Naive B cell (primary cell): ENCODE measurements around the gene CIC. TPM values are rescaled to one million over a fixed set of nuclear protein-coding genes. Genes with fewer than 3 reads are reported as not detected.

Experiments used
- ATAC-seq, 2 donors: fragments of 150-1000 bp; cut with Tn5 transposase; 2 replicates each; pipeline ENCODE4 v1.10.0; 2021; ENCODE audit warnings: low read depth in 2 of 2, mild to moderate bottlenecking in 2 of 2, moderate library complexity in 2 of 2
- DNase-seq: peaks from one replicate; pipeline ENCODE4 v3.0.0; 2022
- H3K27ac Mint-ChIP-seq, 6 donors: one replicate each; pipeline ENCODE4 v1.8.0; 2020 to 2022; ENCODE audit warnings: mild to moderate bottlenecking in 6 of 6, mixed read lengths in 6 of 6, moderate library complexity in 5 of 6, inconsistent platforms in 2 of 6
- H3K27me3 Mint-ChIP-seq, 3 donors: one replicate each; pipeline ENCODE4 v1.8.0; 2021 to 2022; ENCODE audit warnings: mixed read lengths in 3 of 3, mild to moderate bottlenecking in 1 of 3
- H3K36me3 Mint-ChIP-seq, 2 donors: one replicate each; pipeline ENCODE4 v1.8.0; 2020 to 2022; ENCODE audit warnings: mixed read lengths in 2 of 2, inconsistent platforms in 1 of 2, mild to moderate bottlenecking in 1 of 2
- H3K4me1 Mint-ChIP-seq, 3 donors: one replicate each; pipeline ENCODE4 v1.8.0; 2020 to 2022; ENCODE audit warnings: mixed read lengths in 3 of 3, inconsistent platforms in 1 of 3, mild to moderate bottlenecking in 1 of 3, moderate library complexity in 1 of 3
- H3K4me3 Mint-ChIP-seq, 8 donors: one replicate each; pipeline ENCODE4 v1.8.0; 2020 to 2022; ENCODE audit warnings: mild to moderate bottlenecking in 8 of 8, mixed read lengths in 8 of 8, moderate library complexity in 8 of 8, inconsistent platforms in 2 of 8
- H3K9me3 Mint-ChIP-seq, 7 donors: one replicate each; pipeline ENCODE4 v1.8.0; 2020 to 2022; ENCODE audit warnings: mixed read lengths in 7 of 7, mild to moderate bottlenecking in 5 of 7, inconsistent platforms in 2 of 7, moderate library complexity in 1 of 7
- polyA plus RNA-seq, 6 donors: library from polyadenylated mRNA; unstranded; fragments of 300-500 nt; fragmentation: Illumina TruSeq; gene quantifications; one replicate each; pipeline ENCODE4 v1.2.3, GENCODE V29; 2021; ENCODE audit warnings: low read depth in 6 of 6

The CIC gene
- 1 to 10 TPM in 5 of 6 donors, under 1 TPM in 1; 0.05 to 5.3 (median 2.1) TPM for polyA plus RNA-seq

DNA sequence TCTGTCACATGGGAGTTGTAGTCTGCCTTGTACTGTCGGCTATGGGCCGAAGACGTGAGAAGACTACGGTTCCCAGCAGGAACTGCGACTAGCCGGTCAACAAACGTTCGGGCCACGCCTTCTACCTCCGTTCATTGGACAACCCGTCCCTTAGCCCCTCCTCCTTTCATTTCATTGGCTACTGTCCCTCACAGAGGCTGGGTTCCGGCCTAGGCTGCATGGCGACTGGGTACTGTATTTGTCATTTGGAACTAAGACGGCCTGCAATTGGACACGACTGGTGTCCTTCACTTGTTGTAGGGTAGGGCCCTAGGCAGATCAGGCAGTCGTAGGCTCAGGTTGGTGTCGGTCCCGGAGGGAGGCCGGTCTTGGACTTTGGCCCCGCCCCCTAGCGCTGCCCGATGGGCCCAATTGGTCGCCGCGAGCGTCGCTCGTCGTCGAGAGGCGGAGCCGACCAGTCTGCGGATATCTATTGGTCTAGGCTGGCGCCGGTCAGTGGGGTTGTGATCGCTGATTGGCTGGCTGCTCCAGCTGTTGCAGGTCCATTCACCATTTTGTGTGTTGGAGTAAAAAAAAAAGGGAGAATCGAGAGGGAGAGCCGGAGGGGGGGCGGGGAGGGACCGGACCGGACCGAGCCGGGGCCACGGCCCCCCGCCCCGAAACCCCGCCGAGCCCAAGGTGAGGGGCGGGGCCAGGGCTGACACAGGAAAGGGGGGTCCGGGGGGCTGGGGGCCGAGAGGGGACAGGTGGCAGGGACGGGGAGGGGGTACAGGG is at the start of gene CIC:
Gene CIC, plus strand, starts transcription at position 549 of the 774 bp plus-strand sequence. CDS start 2,532 bp downstream, outside the sequence.
- peak; percentile 72 to 79 for ATAC-seq
- Mint-ChIP-seq H3K27ac (peak within 1 kb of the TSS in 5 of 6 donors; percentile 96 to 98 (median 97)), H3K4me3 (peak within 1 kb of the TSS in 4 of 8 donors; percentile 90 to 95 (median 92)), H3K4me1 (peaks cover 8 to 21% (median 14%) of the 10 kb centered on the region in 3 donors), H3K9me3 (no peaks in the 10 kb centered on the region), H3K27me3 (no peaks in the 10 kb centered on the region), H3K36me3 (no peaks in the 10 kb centered on the region)
- DNase-seq = peak; percentile 99

DNA sequence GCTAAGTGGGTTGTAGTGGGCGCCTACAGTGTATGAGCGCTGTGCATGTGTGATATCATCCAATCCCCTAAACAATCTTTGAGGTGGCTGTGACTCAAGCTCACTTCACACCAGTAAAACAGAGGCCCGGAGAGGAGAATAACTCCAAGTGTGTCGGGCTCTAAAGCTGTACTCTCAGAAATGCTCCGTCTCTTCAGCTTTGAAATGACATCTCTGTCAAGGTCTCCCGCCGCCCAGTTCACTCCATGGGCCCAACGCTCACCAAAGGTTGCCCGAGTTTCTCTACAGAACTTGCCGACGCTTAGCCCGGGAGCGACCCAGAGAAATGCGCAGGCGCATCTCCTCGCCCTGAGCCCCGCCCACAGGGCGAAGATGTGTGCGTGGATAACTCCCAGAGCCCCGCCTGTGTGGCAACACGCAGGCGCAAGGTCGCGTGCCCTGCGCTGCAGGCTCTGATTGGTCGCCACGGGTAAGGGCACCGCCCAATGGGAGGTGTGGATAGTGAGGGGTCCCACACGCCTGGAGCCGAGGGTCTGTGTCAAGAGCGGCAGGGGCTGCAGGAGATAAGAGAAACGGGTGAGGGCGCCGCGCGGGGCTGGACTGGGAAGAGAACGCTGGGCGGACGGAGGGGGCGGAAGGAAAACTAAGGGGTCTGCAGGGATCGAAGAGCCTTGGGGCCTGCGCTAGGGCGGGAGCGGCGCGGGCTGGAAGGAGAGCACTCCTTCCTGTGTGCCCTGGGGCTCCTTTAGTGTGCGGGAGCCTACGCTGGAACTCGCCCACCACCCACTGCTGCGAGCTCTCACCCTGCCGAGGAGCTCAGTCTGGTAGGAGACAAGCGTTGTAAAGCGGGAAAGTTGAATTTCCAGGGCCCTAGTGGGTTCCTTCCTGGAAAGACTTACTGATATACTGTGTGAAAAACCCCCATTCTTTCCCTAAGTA is 49.0 kb upstream of the CIC start, which contains the start of gene ZNF526:
Gene ZNF526, plus strand, starts transcription at position 501 of the 939 bp plus-strand sequence. CDS start 4,092 bp downstream, outside the sequence.
- peaks cover 52 to 63% (median 54%) of the 10 kb centered on the region in 3 donors for H3K4me1 Mint-ChIP-seq
- no peaks in the 10 kb centered on the region for H3K27me3 Mint-ChIP-seq
- peak within 1 kb of the TSS; percentile 93 to 99 (median 96) for H3K27ac Mint-ChIP-seq
- ATAC-seq (peak; percentile 75 to 78), DNase-seq (peak; percentile 96)
- H3K36me3 Mint-ChIP-seq = peaks cover 0 to 13% of the 10 kb centered on the region in 2 donors
- peak within 1 kb of the TSS; percentile 93 to 100 (median 99) for H3K4me3 Mint-ChIP-seq
- H3K9me3 Mint-ChIP-seq = no peaks in the 10 kb centered on the region

DNA sequence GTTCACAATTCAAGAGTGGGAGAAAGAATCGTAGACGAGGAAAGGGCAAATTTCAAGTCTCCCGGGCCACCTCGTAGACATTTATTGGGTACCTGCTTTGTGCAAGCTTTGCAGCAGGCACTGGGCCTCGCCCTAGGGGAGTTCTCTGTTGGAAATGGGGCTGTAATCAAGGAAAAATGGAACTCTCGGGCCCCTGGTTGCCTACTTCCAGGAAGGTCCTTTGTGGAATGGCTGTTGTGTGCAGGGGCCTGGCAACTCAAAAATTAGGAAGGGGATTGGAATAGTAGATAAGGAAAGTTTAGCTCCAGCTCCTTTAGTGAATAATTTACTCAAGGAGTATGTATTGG is 48.3 kb upstream of the CIC start:
- H3K4me3 Mint-ChIP-seq = peak overlapping the region; percentile 93 to 100 (median 99)
- H3K9me3 Mint-ChIP-seq = no peaks in the 10 kb centered on the region
- H3K27me3 Mint-ChIP-seq = no peaks in the 10 kb centered on the region
- H3K27ac Mint-ChIP-seq = peak overlapping the region in 5 of 6 donors; percentile 72 to 99 (median 93)
- peaks cover 0 to 12% of the 10 kb centered on the region in 2 donors for H3K36me3 Mint-ChIP-seq
- no peak for ATAC-seq
- peaks cover 46 to 57% (median 48%) of the 10 kb centered on the region in 3 donors for H3K4me1 Mint-ChIP-seq
- no peak for DNase-seq

DNA sequence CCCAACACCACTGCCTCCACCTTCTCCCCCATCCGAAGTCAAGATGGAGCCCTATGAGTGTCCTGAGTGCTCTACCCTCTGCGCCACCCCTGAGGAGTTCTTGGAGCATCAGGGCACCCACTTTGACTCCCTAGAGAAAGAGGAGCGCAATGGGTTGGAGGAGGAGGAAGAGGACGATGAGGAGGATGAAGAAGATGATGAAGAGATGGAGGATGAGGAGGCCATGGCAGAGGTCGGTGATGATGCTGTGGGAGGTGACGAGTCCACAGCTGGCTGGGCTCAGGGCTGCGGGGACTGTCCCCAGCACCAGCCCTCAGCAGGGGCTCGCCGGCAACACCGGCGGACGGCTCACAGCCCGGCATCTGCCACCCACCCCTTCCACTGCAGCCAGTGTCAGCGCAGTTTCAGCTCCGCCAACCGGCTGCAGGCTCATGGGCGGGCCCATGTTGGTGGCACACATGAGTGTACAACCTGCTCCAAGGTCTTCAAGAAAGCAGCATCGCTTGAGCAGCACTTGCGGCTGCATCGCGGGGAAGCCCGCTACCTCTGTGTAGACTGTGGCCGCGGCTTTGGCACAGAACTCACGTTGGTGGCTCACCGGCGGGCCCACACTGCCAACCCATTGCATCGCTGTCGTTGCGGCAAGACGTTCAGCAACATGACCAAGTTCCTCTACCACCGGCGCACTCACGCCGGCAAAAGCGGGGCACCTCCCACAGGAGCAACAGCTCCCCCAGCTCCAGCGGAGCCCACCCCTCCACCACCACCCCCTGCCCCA is 43.9 kb upstream of the CIC start:
- DNase-seq (no peak), ATAC-seq (no peak)
- peaks cover 19 to 46% (median 44%) of the 10 kb centered on the region in 3 donors for H3K4me1 Mint-ChIP-seq
- H3K36me3 Mint-ChIP-seq = peaks cover 0 to 8% of the 10 kb centered on the region in 2 donors
- no peak overlapping the region for H3K4me3 Mint-ChIP-seq
- H3K9me3 Mint-ChIP-seq = no peaks in the 10 kb centered on the region
- H3K27ac Mint-ChIP-seq = no peak overlapping the region
- no peaks in the 10 kb centered on the region for H3K27me3 Mint-ChIP-seq

DNA sequence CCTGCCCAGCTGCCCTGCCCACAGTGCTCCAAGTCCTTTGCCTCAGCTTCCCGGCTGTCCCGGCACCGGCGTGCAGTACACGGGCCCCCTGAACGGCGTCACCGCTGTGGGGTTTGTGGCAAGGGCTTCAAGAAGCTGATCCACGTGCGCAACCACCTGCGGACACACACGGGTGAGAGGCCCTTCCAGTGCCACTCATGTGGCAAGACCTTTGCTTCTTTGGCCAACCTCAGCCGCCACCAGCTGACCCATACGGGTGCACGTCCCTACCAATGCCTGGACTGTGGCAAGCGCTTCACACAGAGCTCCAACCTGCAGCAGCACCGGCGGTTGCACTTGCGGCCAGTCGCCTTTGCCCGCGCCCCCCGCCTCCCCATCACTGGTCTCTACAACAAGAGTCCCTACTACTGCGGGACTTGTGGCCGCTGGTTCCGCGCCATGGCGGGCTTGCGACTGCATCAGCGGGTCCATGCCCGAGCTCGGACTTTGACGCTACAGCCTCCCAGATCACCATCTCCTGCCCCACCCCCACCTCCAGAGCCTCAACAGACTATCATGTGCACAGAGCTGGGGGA is 43.2 kb upstream of the CIC start:
- no peak for DNase-seq
- Mint-ChIP-seq H3K4me3 (no peak overlapping the region), H3K9me3 (no peaks in the 10 kb centered on the region), H3K27me3 (no peaks in the 10 kb centered on the region), H3K27ac (peak overlapping the region in 1 of 6 donors; percentile 38), H3K36me3 (peaks cover 0 to 8% of the 10 kb centered on the region in 2 donors), H3K4me1 (peaks cover 14 to 39% (median 38%) of the 10 kb centered on the region in 3 donors)
- no peak for ATAC-seq

DNA sequence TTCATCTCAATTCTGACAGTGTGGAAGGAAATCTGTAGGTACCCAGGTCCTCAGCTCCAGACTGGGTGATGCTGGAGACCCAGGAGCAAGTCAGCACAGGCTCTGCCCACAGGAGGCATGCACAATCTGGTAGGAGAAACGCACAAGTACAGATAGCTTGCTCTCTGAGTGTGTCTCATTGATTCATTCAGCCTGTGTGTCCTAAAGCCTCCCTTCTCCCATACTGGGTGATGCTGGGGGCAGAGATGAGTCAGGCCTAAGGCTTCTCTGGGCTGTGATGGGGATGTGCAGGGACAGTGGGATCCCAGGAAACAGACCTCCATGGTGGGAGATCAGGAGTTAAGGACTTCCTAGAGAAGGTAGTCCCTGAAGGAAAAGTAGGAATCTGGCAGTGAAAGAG is 42.2 kb upstream of the CIC start:
- Mint-ChIP-seq H3K9me3 (no peaks in the 10 kb centered on the region), H3K27ac (peak overlapping the region in 2 of 6 donors; percentile 15 to 94), H3K36me3 (peaks cover 0 to 8% of the 10 kb centered on the region in 2 donors), H3K27me3 (no peaks in the 10 kb centered on the region), H3K4me1 (peaks cover 12 to 41% (median 35%) of the 10 kb centered on the region in 3 donors), H3K4me3 (peak overlapping the region in 2 of 8 donors; percentile 15 to 37)
- no peak for DNase-seq
- ATAC-seq = no peak

DNA sequence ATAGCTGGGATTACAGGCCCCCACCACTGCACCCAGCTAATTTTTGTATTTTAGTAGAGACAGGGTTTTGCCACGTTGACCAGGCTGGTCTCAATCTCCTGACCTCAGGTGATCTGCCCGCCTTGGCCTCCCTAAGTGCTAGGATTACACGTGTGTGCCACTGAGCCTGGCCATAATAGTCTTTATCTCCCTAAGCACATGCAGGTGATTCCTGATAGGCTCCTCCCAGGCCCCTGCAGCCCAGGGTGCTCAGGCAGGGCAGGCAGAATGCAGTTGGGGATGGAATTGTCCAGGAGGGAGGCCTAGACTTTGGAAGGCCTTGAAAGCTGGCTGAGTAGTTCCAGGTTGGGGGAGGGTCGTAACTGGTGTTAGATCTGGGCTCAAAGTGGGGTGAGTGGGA is 40.4 kb upstream of the CIC start:
- Mint-ChIP-seq H3K4me3 (no peak overlapping the region), H3K9me3 (no peaks in the 10 kb centered on the region), H3K27me3 (no peaks in the 10 kb centered on the region), H3K36me3 (peaks cover 0 to 11% of the 10 kb centered on the region in 2 donors), H3K4me1 (peaks cover 4 to 38% (median 27%) of the 10 kb centered on the region in 3 donors), H3K27ac (peak overlapping the region in 1 of 6 donors; percentile 50)
- ATAC-seq (no peak), DNase-seq (no peak)

DNA sequence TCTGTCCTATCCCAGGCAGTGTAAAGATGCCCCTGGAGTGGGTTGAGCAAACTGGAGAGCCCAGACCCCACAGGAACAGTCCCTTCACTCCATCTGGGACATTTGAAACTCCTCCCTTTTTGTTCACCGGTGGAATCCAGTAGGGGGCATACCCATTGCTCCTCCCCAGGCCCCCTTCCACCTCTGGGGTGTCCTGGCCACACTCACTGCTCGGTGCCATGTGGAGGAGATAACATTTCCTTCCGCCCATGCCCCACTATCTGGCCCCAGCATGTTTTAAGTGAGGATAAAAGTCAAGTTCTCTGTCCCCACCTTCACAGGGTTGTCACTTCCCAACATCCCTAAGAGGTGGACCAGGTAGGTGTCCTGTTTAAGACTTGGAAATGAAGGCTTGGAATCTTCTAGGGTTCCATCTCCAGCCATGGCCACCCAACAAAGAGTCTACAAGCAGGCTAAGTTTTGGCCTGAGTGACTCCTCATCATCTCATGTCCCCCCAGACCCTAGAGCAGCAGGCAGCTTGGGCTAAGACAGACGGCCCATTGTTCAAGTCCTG is 39.7 kb upstream of the CIC start:
- Mint-ChIP-seq H3K27me3 (no peaks in the 10 kb centered on the region), H3K4me3 (no peak overlapping the region), H3K9me3 (no peaks in the 10 kb centered on the region), H3K36me3 (peaks cover 0 to 15% of the 10 kb centered on the region in 2 donors), H3K4me1 (peaks cover 4 to 37% (median 32%) of the 10 kb centered on the region in 3 donors), H3K27ac (peak overlapping the region in 4 of 6 donors; percentile 9 to 79 (median 49))
- no peak for ATAC-seq
- DNase-seq = no peak

DNA sequence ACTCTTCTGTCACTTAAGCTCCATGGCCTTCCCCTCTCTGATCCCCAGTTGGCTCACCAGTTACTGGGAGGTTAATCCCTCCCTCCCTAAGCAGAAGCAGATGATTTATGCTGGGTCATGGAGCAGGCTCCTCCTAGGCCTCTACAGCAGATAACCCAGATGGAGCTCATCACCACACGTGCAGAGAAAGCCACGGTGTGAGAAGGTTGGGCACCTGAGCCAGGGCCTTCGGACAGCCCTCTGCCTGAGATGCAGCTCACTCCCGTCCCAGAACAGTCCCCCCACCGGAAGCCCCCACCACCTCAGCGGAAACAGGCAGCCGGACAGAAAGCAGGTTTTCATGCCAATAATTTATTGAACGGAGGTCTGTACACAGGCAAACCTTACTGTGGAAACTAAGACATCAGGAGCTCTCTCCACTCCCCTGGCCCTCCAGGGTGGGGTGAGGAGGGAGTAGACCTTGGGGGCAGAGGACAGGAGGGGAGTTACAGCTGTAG is 39.1 kb upstream of the CIC start:
- DNase-seq = no peak
- no peak for ATAC-seq
- H3K9me3 Mint-ChIP-seq = no peaks in the 10 kb centered on the region
- H3K4me3 Mint-ChIP-seq = no peak overlapping the region
- H3K36me3 Mint-ChIP-seq = peaks cover 0 to 11% of the 10 kb centered on the region in 2 donors
- peak overlapping the region in 3 of 6 donors; percentile 30 to 79 (median 62) for H3K27ac Mint-ChIP-seq
- no peaks in the 10 kb centered on the region for H3K27me3 Mint-ChIP-seq
- peaks cover 2 to 36% (median 32%) of the 10 kb centered on the region in 3 donors for H3K4me1 Mint-ChIP-seq

DNA sequence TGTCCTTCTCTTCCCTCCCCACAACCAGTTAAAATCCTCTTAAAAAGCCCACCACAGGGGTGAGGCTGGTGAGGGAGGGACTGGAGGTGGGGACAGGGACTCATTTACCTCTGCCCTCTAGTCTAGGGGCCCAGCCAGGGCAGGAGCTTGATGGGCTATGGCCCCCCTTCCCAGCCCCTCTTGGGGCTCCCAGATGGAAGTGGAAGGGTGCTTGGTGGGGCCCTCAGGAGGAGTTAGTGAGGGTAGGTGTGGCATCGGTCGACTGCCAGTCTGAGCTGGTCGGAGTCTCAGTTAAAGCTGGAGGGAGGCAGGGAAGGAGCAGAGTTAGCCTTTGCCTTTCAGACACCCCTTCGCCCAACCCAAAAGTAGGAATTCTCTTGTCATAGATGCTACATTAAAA is 38.5 kb upstream of the CIC start:
- no peak for DNase-seq
- H3K4me1 Mint-ChIP-seq = peaks cover 6 to 38% (median 36%) of the 10 kb centered on the region in 3 donors
- ATAC-seq = no peak
- H3K9me3 Mint-ChIP-seq = no peaks in the 10 kb centered on the region
- no peak overlapping the region for H3K4me3 Mint-ChIP-seq
- no peaks in the 10 kb centered on the region for H3K27me3 Mint-ChIP-seq
- H3K36me3 Mint-ChIP-seq = peaks cover 0 to 7% of the 10 kb centered on the region in 2 donors
- peak overlapping the region in 1 of 6 donors; percentile 33 for H3K27ac Mint-ChIP-seq

DNA sequence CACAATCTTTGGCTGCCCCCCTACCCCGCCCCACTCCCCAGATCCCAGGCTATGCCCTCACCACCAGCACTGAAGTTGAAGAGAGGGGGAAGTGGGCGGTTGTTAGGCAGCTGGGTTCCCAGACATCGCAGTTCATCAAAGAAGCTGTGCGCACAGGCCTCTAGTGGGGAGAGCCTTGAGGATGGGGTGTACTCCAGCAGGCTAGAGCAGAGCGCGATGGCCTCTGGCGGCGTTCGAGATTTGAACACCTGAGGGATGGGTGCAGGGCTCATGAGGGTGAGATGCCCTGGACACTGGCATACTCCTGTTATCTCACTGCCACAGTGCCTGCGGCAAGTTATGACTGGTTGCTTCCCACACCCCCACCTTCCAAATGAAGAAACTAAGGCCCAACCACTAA is 36.6 kb upstream of the CIC start:
- Mint-ChIP-seq H3K4me3 (no peak overlapping the region), H3K36me3 (peaks cover 0 to 7% of the 10 kb centered on the region in 2 donors), H3K27ac (peak overlapping the region in 2 of 6 donors; percentile 42 to 62), H3K27me3 (no peaks in the 10 kb centered on the region), H3K4me1 (peaks cover 11 to 41% (median 34%) of the 10 kb centered on the region in 3 donors), H3K9me3 (no peaks in the 10 kb centered on the region)
- DNase-seq (no peak), ATAC-seq (no peak)

DNA sequence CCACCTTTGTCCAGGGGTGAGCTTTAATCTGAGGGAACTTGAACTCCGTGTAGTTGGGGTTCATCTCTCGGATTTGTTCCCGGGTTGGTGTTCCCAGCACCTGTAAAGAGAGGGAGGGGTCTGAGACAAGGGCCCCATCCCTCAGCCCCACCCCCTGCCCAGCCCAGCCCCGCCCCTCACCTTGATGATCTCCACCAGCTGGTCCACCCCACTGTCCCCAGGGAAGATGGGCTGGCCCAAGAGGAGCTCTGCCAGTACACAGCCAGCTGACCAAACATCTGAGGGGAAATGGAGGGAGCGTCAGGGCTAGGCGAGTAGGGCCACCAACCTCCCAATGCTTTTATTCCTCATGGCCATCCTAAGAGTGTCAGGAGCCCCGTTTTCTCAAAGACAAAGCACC is 35.9 kb upstream of the CIC start:
- Mint-ChIP-seq H3K27me3 (no peaks in the 10 kb centered on the region), H3K27ac (peak overlapping the region in 2 of 6 donors; percentile 60 to 91), H3K4me1 (peaks cover 11 to 41% (median 31%) of the 10 kb centered on the region in 3 donors), H3K9me3 (no peaks in the 10 kb centered on the region), H3K36me3 (peaks cover 0 to 7% of the 10 kb centered on the region in 2 donors), H3K4me3 (no peak overlapping the region)
- DNase-seq (no peak), ATAC-seq (no peak)
